ENCODE results near the gene ELF5.

DNA sequence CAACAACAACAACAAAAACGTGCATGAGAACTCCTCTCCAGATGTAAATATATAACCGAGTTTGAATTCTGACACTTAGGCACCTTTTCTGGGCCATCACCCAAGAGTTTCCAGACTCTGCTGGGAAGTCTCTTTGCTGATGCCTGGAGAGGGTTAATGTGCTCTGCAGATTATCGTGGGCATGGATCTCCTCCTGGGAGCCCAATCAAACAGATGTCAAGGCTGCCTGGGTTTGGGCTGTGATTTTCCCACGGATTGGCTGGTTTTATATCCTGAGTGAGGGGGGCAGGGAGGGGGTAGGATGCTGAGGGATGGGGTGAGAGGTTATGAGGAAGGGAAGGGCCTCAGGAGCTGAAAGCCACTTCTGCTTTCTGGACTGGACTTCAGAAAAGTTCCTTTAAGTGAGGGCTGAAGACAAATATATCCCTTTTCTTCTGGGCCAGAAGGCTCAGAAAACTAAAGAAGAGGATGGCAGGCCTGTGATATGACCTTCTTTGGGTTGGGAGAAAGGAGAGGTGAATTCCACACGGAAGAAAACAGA lies 4.2 kb downstream of the ELF5 start:
- TF ChIP-seq, protein P1, sequence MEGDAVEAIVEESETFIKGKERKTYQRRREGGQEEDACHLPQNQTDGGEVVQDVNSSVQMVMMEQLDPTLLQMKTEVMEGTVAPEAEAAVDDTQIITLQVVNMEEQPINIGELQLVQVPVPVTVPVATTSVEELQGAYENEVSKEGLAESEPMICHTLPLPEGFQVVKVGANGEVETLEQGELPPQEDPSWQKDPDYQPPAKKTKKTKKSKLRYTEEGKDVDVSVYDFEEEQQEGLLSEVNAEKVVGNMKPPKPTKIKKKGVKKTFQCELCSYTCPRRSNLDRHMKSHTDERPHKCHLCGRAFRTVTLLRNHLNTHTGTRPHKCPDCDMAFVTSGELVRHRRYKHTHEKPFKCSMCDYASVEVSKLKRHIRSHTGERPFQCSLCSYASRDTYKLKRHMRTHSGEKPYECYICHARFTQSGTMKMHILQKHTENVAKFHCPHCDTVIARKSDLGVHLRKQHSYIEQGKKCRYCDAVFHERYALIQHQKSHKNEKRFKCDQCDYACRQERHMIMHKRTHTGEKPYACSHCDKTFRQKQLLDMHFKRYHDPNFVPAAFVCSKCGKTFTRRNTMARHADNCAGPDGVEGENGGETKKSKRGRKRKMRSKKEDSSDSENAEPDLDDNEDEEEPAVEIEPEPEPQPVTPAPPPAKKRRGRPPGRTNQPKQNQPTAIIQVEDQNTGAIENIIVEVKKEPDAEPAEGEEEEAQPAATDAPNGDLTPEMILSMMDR (IDR thresholded peaks at IDR 0.05 in 2 of 3, conservative IDR thresholded peaks at IDR 0.05 in 1 of 3; ENCODE audit: control insufficient read depth in 2 of 3, extremely low read depth in 1 of 3, insufficient read depth in 1 of 3, low read depth in 3 of 3, low read length in 3 of 3): no peak
- no peak for TF ChIP-seq KAT2A (conservative IDR thresholded peaks at IDR 0.05; ENCODE audit: control insufficient read depth, low read depth, low read length)
- TF ChIP-seq NFIC (IDR thresholded peaks at IDR 0.05; ENCODE audit: low read depth, low read length): no peak
- TF ChIP-seq CHD1 (IDR thresholded peaks at IDR 0.05; ENCODE audit: low read depth, low read length): no peak
